A204.1 (cell line): Measurements from ENCODE around the gene MUC12.
"Not testable (repeated sequence)": the region's sequence is repeated elsewhere in the genome, so short reads cannot be mapped to it uniquely, and the experiment has no call there.

ENCODE experiments used
- FAIRE-seq: peaks from 2 replicates; lab custom pipeline; 2012; peaks lifted over from hg19 to GRCh38; lab: Jason Lieb, UNC

Gene MUC12

GRCh38 chr7:100962537-100962936, 6.8 kb upstream of the MUC12 start:
- no peak for FAIRE-seq

- FAIRE-seq = no peak
Measured at GRCh38 chr7:100963386-100963785, 6.0 kb upstream of the MUC12 start.

GRCh38 chr7:100963874-100964273, 5.5 kb upstream of the MUC12 start:
- FAIRE-seq = no peak

- FAIRE-seq = no peak
Measured at GRCh38 chr7:100964630-100965029, 4.7 kb upstream of the MUC12 start.

GRCh38 chr7:100965045-100965722, 4.2 kb upstream of the MUC12 start:
- FAIRE-seq = no peak

GRCh38 chr7:100965723-100966541, 3.4 kb upstream of the MUC12 start:
- no peak for FAIRE-seq

GRCh38 chr7:100966542-100967291, 2.6 kb upstream of the MUC12 start:
- no peak for FAIRE-seq

- no peak for FAIRE-seq
Measured at GRCh38 chr7:100967292-100967863, 2.0 kb upstream of the MUC12 start.

GRCh38 chr7:100968031-100968430, 1.3 kb upstream of the MUC12 start:
- no peak for FAIRE-seq

- FAIRE-seq = no peak
Measured at GRCh38 chr7:100968650-100969049, 715 bp upstream of the MUC12 start.

- no peak for FAIRE-seq
Measured at GRCh38 chr7:100971111-100972001, 2.0 kb downstream of the MUC12 start.

- no peak for FAIRE-seq
Measured at GRCh38 chr7:100972002-100972347, 2.6 kb downstream of the MUC12 start.

- no peak for FAIRE-seq
Measured at GRCh38 chr7:100974021-100974420, 4.7 kb downstream of the MUC12 start.

- FAIRE-seq = no peak
Measured at GRCh38 chr7:100975371-100975821, 6.0 kb downstream of the MUC12 start.

- no peak for FAIRE-seq
Measured at GRCh38 chr7:100978300-100978699, 8.9 kb downstream of the MUC12 start.

GRCh38 chr7:100983451-100984187, 14.3 kb downstream of the MUC12 start:
- no peak for FAIRE-seq

GRCh38 chr7:100984241-100984918, 15.0 kb downstream of the MUC12 start:
- FAIRE-seq = not testable (repeated sequence)

- FAIRE-seq = not testable (repeated sequence)
Measured at GRCh38 chr7:100985033-100985797, 15.8 kb downstream of the MUC12 start.

- no peak for FAIRE-seq
Measured at GRCh38 chr7:100991631-100992030, 22.3 kb downstream of the MUC12 start.
